HG02870 (cell line): ENCODE data around the gene EYA3.

Source experiments
- ATAC-seq: cut with Tn5 transposase; IDR thresholded peaks from one replicate; pipeline ENCODE4 v1.9.1; 2021; ENCODE audit warnings: mild to moderate bottlenecking, moderate library complexity; ENCODE audit not compliant: unreplicated experiment

Gene EYA3

DNA sequence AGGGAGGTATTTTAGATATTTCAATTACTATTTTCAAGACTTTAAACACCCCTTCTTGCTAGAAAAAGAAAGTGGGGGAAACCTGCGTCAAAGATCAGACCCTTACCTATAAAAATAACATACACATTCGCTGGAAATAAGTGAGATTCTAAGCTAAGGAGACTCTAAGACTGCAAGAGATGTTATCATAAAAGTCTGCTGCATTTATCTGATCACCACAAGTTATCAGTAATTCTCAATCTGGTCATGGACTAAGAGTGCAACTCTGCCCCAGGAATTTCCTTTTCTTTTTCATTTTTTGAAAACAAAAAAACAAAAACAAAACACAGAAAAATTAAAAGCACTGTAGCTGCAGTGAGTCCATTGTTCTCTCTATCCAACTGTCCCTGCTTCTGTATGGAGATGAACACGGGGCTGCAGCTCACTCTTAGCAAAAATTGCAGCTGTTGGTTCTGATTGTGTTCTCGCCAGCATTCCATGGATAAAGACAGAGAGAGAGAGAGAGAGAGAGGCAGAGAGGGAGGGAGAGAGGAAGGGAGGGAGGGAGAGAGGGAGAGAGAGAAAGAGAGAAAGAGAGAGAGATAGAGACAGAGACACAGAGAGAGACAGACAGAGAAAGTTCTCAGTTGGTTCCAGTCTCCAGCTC, 114.5 kb downstream of the EYA3 start:
- no peak for ATAC-seq

DNA sequence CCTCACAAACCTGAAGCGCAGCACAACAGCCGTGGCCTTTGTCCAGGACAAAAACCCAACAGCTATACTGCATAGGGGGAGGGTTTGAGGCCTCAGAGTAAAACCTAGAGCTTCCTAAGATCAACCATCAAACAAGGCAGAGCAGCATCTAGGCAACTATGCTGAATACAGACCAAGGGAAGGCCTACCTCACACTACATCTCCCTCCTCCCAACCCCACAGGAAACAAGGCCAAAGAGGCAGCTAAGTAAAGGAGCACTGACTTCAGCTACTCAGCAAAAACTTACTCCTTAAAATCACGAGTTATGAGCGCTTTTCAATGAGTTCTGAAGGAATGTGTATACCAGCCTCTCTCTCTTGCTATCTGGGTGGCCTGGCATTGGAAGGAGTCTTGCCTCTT, 116.3 kb downstream of the EYA3 start:
- no peak for ATAC-seq

DNA sequence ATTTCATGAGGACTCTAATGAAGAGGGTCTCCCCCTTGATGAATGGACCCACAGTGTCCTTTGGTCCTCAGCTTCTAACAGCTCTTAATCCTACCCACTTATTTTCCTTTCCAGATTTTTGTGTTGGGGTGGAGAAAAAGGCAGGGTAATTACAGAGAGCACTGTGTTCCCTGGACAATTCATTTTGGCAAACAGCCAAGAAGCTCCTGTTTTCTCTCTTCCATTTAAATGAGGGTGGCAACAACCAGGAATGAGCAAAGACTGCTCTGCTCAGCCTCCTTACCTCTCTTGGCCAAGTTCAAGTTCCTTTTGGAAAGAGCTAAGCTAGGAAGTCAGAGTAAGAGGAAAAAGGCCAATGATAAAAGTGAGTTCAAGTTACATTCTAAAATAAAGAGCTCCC, 116.7 kb downstream of the EYA3 start:
- no peak for ATAC-seq

DNA sequence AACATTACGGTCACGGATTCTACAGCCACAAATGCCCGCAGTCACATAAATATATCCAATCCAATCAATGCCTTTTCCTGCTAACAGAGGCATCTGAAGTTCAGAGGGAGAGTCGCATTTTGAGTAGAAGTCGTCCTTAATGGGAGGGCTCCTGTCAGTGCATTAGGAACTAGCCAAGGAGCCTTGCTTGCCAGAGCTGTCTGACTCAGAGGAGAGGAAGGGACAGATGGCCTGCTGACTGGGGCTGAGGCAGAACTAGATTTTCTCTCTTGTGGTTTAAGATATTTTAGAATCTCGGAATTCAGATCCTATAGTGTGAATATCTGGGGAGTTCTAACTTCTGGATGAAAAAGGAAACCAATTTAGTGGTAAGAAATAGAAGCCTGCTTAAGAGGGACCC, 118.0 kb downstream of the EYA3 start:
- no peak for ATAC-seq

DNA sequence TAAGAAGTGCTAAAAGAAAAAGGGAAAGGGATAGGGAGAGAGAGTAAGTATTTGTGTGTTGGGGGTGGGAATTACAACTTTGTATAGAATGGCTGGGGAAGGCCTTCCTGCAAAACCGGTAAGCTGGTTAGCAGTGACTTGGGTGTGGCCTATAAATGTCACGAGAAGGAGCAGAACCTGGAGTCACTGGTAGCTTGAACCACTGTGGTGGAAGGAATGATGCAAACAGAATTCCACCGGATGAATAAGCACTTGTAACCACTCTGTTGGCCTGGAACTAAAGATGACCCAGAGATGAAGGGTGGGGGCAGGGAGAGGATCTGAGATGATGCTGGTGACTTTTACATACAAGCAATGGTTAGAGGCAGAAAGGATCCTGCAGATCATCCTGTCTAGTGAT, 119.7 kb downstream of the EYA3 start:
- no peak for ATAC-seq

DNA sequence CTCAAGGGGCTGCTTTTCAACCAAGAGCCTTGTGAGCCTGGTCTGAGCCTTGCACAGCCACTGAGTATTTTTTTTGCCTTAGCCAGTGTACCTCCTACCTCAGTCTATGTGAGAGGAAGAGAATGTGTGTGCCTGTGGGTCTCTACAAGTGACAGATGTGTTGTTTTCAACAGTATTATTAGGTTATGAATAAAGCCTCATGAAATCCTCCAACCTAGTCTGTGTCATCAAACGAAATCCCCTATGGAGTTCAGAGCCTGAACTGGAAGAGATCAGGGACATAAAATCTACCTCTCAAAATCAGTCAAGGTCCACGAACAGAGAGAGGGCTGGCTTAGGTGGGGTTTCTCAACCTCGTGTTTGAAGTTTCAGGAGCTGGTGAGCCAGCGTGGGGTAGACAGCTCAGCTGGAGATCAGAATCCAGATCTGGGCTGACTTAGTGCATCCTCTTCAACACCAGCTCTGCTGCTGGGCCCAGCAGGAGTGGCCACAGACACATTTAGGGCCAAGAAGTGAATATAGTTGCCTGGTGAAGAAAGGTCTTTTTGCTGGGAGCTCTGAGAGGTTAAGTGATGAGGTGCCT, 120.4 kb downstream of the EYA3 start:
- no peak for ATAC-seq

DNA sequence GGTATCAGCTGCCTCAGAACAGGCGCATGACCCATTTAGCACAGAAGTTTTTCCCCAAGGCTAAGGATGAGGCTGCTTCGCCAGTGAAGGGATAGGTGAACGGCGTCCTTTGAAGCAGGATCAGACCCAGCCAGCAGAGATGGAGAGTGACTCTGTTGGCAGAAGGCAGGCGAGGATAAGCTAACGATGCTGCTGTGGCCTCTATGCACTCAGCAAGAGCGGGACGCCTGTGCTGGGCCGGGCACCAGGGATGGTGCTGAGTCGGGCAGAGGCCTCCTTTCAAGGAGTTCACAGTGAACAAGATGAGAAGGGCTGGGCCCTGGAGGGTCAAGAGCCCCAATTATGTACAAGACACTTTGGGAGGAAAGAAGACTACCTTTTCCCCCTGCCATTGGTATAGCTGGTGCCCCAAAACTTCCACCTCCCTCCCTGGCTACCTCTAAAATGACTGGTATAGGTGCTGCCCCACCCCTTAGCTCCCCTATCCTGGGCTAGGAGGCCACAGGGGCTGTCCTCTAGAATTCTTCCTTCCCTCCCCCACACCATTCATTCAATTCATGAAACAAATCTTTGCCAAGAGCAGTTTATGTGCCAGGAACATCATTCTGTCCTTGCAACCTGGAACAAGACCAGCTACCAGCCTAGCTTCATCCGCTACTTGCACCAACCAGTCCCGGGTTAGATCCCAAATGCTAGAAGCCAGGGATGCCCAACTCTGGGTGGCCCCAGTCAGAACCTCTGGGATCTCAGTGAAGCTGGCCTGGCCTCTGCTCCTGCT, 121.1 kb downstream of the EYA3 start:
- no peak for ATAC-seq

DNA sequence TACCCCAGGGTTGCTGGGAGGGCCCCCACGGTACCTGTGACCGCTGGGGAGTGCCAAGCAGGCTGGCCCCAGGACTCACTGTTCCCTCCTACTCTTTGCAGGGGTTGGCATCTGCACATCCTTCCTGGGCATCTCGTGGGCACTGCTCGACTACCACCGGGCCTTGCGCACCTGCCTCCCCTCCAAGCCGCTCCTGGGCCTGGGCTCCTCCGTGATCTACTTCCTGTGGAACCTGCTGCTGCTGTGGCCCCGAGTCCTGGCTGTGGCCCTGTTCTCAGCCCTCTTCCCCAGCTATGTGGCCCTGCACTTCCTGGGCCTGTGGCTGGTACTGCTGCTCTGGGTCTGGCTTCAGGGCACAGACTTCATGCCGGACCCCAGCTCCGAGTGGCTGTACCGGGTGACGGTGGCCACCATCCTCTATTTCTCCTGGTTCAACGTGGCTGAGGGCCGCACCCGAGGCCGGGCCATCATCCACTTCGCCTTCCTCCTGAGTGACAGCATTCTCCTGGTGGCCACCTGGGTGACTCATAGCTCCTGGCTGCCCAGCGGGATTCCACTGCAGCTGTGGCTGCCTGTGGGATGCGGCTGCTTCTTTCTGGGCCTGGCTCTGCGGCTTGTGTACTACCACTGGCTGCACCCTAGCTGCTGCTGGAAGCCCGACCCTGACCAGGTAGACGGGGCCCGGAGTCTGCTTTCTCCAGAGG, 121.9 kb downstream of the EYA3 start:
- ATAC-seq: no peak

DNA sequence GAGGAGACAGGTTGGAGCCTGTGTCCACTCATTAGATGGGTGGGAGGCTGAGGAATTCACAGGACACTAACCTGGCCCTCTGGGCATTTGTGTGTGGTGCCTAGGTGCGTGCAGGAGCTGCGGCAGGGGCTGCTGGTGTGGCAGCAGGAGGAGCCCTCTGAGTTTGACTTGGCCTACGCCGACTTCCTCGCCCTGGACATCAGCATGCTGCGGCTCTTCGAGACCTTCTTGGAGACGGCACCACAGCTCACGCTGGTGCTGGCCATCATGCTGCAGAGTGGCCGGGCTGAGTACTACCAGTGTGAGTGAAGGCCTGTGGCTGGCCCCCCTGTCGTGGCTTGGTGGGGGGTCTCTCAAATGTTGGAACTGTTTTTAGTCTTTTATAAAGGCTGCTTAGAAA, 125.0 kb downstream of the EYA3 start:
- ATAC-seq: no peak

DNA sequence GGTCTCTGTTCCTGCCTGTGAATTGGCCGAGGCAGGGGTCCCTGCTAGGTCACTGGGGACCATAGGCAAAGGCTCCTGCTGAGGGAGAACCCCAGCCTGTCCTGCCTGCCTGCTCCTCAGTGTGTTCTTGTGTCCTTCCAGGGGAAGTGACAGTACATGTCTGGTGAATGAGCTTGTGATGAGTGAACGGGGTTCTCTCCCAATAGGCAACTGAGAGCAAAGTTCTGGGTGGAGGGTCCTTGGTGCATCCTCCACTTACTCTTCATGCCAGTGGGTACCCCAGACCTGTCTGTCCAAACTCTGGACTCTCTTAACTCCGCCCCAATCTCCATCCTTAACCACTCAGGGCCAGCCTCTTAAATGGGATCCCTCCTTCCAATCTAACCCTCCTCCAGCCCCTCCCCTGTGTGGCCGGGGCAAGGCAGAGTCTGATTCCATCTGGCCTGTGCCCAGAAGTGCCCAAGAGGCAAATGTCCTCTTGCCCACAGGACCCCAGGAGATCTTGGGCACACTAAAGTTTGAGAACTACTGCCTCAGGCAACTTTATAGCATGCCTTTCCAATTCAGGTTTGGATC, 126.7 kb downstream of the EYA3 start:
- no peak for ATAC-seq

DNA sequence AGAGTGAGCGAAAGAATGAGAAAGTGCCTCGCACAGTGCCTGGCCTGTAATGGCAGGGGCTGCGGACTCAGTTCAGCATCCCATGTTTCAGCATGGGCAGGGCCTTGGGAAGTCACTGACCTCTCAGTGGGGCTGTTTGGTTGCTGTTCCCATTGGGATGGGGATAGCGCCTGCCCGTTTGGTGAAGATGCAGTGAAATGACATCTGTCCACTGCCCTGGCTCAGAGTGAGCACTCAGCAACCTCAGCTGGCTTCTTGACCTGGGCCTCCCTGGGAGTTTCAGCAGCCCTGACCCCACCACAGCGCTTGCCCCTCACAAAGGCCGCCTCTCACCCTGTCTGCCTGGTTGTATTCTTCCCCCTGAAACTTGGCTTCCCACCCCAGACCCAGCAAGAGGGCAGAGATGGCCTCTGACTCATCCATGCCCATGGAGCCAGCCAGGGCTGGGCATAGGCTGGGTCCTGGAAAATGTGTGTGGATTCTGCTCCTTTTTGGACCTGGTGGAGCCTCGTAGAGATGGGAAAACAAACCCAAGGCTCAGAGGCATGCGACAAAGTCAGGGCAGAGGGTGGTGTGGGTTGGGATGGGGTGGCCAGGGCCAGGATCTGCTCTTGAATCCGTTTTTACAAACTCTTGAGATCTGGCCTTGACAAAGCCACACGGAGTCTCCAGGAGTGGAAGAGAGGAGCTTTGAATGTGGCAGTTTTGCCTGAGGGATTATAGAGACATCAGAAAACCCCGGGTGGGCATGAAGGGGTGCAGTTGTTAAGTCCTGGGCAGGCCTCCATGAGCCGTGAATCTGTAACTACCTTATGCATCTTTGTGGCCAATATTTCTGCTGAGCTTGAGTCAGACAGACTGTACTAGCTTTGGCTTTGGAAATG, 127.4 kb downstream of the EYA3 start:
- ATAC-seq: no peak

DNA sequence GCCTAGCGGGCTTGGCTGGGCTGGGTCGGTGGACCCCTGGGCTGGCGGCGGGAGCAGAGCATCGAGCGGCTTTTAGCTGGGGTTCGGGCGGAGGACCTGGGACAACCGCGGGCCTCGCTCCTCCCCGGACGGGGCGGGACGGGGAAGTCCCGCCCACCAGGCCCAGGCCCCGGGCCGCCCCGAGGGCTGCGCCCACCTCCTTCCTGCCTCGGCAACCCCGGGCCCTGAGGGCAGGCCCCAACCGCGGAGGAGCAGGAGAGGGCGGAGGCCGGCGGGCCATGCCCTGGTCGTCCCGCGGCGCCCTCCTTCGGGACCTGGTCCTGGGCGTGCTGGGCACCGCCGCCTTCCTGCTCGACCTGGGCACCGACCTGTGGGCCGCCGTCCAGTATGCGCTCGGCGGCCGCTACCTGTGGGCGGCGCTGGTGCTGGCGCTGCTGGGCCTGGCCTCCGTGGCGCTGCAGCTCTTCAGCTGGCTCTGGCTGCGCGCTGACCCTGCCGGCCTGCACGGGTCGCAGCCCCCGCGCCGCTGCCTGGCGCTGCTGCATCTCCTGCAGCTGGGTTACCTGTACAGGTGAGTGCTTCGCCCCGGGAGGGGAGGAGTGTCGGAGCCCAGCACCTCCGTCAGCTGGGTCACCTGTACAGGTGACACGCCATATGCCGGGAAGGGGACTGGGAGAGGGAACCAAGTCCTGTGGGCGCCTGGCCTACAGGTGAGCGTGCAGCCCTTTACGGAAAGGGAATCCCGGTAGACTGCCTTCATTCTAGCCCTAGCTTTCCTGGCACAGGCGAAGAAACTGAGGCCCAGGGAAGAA, 128.4 kb downstream of the EYA3 start, which contains the start of gene XKR8:
TSS of gene XKR8 (plus strand) at position 182 of the 812 bp plus-strand sequence. CDS start at position 279, 97 bp downstream.
- ATAC-seq: peak; percentile 74

DNA sequence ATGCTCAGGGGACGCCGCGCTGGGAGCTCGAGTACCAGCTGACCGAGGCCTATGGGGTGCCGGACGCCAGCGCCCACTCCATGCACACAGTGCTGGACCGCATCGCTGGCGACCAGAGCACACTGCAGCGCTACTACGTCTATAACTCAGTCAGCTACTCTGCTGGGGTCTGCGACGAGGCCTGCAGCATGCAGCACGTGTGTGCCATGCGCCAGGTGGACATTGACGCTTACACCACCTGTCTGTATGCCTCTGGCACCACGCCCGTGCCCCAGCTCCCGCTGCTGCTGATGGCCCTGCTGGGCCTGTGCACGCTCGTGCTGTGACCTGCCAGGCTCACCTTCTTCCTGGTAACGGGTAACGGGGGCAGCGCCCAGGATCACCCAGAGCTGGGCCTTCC, 129.9 kb downstream of the EYA3 start:
- ATAC-seq: no peak

DNA sequence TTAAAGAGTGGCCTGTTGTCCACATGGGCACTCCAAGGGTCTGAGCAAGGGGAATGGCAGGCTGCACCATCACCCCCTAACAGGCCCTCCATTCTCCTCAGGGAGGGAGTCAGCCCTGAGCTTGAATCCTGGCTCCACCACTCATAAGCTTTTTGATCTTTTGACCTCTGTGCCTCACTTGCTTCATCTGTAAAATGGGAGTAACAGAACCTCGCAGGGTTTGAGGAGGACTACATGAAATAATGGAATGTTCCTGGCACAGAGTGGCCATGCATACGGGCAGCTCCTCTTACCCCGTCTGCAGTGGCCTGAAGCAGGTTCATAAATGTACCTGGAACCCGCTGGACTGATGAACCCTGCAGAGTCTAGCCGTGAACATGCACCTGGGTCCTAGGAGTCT, 130.8 kb downstream of the EYA3 start:
- ATAC-seq: no peak

DNA sequence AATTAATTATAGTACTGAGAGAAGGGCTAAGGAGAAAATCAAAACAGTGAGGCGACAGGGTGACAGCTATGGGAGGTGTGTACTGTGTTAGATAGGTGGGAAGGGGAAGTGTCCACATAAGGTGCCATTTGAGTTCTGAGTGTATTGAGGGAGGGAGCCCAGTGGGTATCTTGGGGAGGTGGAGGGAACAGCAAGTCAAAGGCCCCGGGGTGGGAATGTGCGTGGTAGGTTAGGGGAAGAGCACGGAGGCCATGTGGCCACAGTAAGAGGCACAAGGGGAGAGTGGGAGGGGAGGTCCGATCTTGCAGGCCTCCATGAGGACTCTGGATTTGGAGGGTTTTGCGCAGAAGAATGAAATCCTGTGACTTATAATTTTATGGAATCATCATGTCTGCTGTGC, 131.6 kb downstream of the EYA3 start:
- no peak for ATAC-seq

DNA sequence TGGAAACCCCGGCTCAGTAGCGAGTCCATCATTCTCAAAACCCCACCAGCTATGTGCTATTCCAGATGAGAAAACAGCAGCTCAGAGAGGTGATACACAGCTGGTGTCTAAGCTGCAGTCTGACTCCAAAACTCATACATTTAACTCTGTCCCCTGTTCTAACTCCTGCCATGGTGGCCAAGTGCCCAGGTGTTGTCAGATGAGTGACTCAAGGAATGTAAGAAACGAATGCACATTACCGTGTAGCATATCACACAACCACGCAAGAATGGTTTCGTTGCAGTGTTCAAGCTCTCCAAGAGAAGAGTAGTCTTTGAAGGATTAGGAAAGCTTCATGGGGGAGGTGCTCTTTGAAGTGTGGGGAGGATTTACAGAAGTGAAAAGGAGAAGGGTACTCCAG, 133.3 kb downstream of the EYA3 start:
- no peak for ATAC-seq

DNA sequence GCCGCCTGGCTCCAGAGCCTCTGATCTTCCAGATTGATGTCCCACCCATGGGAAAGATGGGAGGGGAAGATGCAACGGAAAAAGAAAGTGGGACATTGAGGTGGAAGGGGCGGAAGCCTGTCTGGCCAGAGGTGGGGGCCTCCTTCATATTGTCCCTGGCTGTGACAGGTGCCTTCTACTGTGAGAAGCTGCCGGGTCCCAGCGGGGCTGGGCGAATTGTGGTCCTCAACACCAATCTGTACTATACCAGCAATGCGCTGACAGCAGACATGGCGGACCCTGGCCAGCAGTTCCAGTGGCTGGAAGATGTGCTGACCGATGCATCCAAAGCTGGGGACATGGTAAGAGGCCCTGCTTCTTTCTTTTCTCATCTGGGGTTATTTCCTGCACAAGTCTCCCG, 134.2 kb downstream of the EYA3 start:
- no peak for ATAC-seq

DNA sequence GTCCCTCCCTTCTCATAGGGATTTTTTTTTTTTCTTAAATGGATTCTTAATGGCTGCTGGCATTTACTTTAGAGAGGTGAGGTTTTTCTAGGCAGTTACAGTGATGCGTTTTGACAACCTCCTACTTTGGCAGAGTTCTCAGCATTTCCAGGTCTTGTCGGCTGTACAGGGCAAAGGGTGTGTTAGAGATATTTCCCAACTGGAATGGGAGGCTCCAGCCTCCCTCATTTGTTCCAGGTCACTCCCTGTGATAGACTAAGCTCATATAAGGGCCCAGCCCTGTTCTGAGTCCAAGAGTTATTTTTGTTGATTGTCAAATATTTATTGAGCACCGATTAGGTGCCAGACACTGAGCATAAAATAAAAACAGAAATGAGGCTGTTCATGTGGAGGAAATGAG, 136.3 kb downstream of the EYA3 start:
- ATAC-seq: no peak

DNA sequence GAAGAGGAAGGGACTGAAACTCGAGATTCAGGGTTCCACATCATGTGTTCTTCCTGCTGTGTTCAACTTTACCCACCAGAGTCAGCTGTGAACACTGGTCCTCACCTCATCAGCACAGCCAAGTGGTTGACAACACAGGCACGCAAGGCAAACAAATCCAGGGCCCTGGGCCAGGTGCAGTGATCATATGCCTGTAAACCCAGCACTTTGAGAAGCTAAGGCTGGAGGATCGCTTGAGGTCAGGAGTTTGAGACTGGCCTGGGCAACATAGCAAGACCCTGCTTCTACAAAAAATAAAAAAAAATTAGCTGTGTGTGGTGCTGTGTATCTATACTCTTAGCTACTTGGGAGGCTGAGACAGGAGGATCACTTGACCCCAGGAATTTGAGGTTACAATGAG, 137.0 kb downstream of the EYA3 start:
- no peak for ATAC-seq
